HEK293 (cell line): Measurements from ENCODE around the gene GPM6B.

Experiments used
- CTCF ChIA-PET: fragments of 350-600 bp; formaldehyde crosslinking; extraction: SDS; loops from one replicate; lab custom pipeline; 2021; ENCODE audit warnings: antibody characterized with exemption; lab: Yijun Ruan, JAX
- POLR2A ChIA-PET: fragments of 300-600 bp; formaldehyde crosslinking; extraction: SDS; loops from one replicate; lab custom pipeline; 2020; ENCODE audit warnings: antibody characterized with exemption, inconsistent platforms; lab: Yijun Ruan, JAX
- H3K27ac ChIP-seq: fragments of 200-500 bp; sonication (Bioruptor generic); 2 replicates; pipeline ENCODE4 v1.5.1; 2014; ENCODE audit warnings: low read depth, low read length, control low read depth, inconsistent platforms; ENCODE audit errors: extremely low read depth
- H3K36me3 ChIP-seq, 2 experiments: fragments of 200-500 bp in 1 of 2; sonication (Bioruptor generic) in 1 of 2; 1 replicate in 1 of 2; 2 replicates in 1 of 2; pipeline ENCODE4 v1.5.1; 2014 to 2017; ENCODE audit warnings: inconsistent platforms in 2 of 2, low read length in 2 of 2; ENCODE audit not compliant: control insufficient read depth in 2 of 2, insufficient read depth in 1 of 2
- H3K4me1 ChIP-seq: fragments of 200-500 bp; sonication (Bioruptor generic); 2 replicates; pipeline ENCODE4 v1.5.1; 2014; ENCODE audit warnings: mild to moderate bottlenecking, low read length, inconsistent platforms; ENCODE audit not compliant: control insufficient read depth, insufficient read depth
- H3K4me3 ChIP-seq: 2 replicates; pipeline ENCODE4 v1.5.1; 2011; ENCODE audit warnings: low read depth, mild to moderate bottlenecking, control low read depth, low read length, moderate library complexity
- H3K9me3 ChIP-seq: fragments of 200-500 bp; sonication (Bioruptor generic); 2 replicates; pipeline ENCODE4 v1.5.1; 2014; ENCODE audit warnings: low read depth, low read length, inconsistent platforms; ENCODE audit not compliant: control insufficient read depth, insufficient read depth
- BCL11B ChIP-seq: fragments of 450-650 bp; formaldehyde crosslinking; IDR thresholded peaks from 2 replicates; pipeline ENCODE4 v1.5.1; 2016; ENCODE audit warnings: low read depth, missing biosample characterization, missing genetic modification characterization
- GFI1B ChIP-seq: fragments of 450-650 bp; formaldehyde crosslinking; IDR thresholded peaks from 2 replicates; pipeline ENCODE4 v1.5.1; 2016; ENCODE audit warnings: missing biosample characterization, missing genetic modification characterization
- HOXC10 ChIP-seq: sonication (generic); formaldehyde crosslinking; IDR thresholded peaks from 2 replicates; pipeline ENCODE4 v1.8.1; 2023; ENCODE audit warnings: mild to moderate bottlenecking, missing genetic modification reagents
- KLF10 ChIP-seq: fragments of 450-650 bp; IDR thresholded peaks from 2 replicates; pipeline ENCODE4 v1.5.1; 2018; ENCODE audit warnings: missing biosample characterization, mild to moderate bottlenecking, missing genetic modification characterization
- KLF9 ChIP-seq: fragments of 450-650 bp; formaldehyde crosslinking; IDR thresholded peaks from 2 replicates; pipeline ENCODE4 v1.5.1; 2016; ENCODE audit warnings: missing biosample characterization, missing genetic modification characterization, low read depth
- MZF1 ChIP-seq: fragments of 450-650 bp; formaldehyde crosslinking; IDR thresholded peaks from 2 replicates; pipeline ENCODE4 v1.5.1; 2017; ENCODE audit warnings: missing biosample characterization, missing genetic modification characterization, borderline replicate concordance
- OSR2 ChIP-seq: fragments of 450-650 bp; formaldehyde crosslinking; IDR thresholded peaks from 2 replicates; pipeline ENCODE4 v1.5.1; 2016; ENCODE audit warnings: missing biosample characterization, missing genetic modification characterization
- PRDM1 ChIP-seq: fragments of 450-650 bp; formaldehyde crosslinking; IDR thresholded peaks from 2 replicates; pipeline ENCODE4; 2016; ENCODE audit warnings: missing biosample characterization, missing genetic modification characterization
- PRDM4 ChIP-seq: fragments of 450-650 bp; formaldehyde crosslinking; IDR thresholded peaks from 2 replicates; pipeline ENCODE4 v1.5.1; 2017; ENCODE audit warnings: missing biosample characterization, missing genetic modification characterization
- RBAK ChIP-seq: fragments of 450-650 bp; formaldehyde crosslinking; IDR thresholded peaks from 2 replicates; pipeline ENCODE4 v1.5.1; 2016; ENCODE audit warnings: missing biosample characterization, missing genetic modification characterization
- REST ChIP-seq: fragments of 450-650 bp; formaldehyde crosslinking; IDR thresholded peaks from 2 replicates; pipeline ENCODE4 v1.5.1; 2016; ENCODE audit warnings: missing biosample characterization, missing genetic modification characterization
- TRIM28 ChIP-seq: IDR thresholded peaks from 2 replicates; pipeline ENCODE4 v1.6.1; 2011; ENCODE audit warnings: low read length, control low read depth, borderline replicate concordance
- ZBTB26 ChIP-seq: fragments of 450-650 bp; formaldehyde crosslinking; optimal IDR thresholded peaks from 2 replicates; pipeline ENCODE3; 2016; ENCODE audit warnings: missing biosample characterization, mild to moderate bottlenecking, missing genetic modification characterization
- ZBTB8A ChIP-seq: fragments of 450-650 bp; formaldehyde crosslinking; IDR thresholded peaks from 2 replicates; pipeline ENCODE4 v1.5.1; 2016; ENCODE audit warnings: missing biosample characterization, missing genetic modification characterization
- ZNF121 ChIP-seq: fragments of 450-650 bp; formaldehyde crosslinking; IDR thresholded peaks from 2 replicates; pipeline ENCODE4 v1.5.1; 2016; ENCODE audit warnings: missing biosample characterization, missing genetic modification characterization
- ZNF16 ChIP-seq: fragments of 450-650 bp; formaldehyde crosslinking; IDR thresholded peaks from 2 replicates; pipeline ENCODE4 v1.5.1; 2016; ENCODE audit warnings: low read depth, missing biosample characterization, missing genetic modification characterization
- ZNF184 ChIP-seq: fragments of 450-650 bp; IDR thresholded peaks from 2 replicates; pipeline ENCODE4 v1.5.1; 2018; ENCODE audit warnings: missing biosample characterization, mild to moderate bottlenecking, missing genetic modification characterization
- ZNF221 ChIP-seq: fragments of 450-650 bp; formaldehyde crosslinking; IDR thresholded peaks from 2 replicates; pipeline ENCODE4 v1.5.1; 2017; ENCODE audit warnings: missing biosample characterization, missing genetic modification characterization, borderline replicate concordance
- ZNF239 ChIP-seq: fragments of 450-650 bp; formaldehyde crosslinking; IDR thresholded peaks from 2 replicates; pipeline ENCODE4 v1.5.1; 2016; ENCODE audit warnings: missing biosample characterization, missing genetic modification characterization
- ZNF280C ChIP-seq: fragments of 450-650 bp; formaldehyde crosslinking; IDR thresholded peaks from 2 replicates; pipeline ENCODE4 v1.5.1; 2016; ENCODE audit warnings: missing biosample characterization, missing genetic modification characterization
- ZNF302 ChIP-seq: fragments of 450-650 bp; formaldehyde crosslinking; IDR thresholded peaks from 2 replicates; pipeline ENCODE4 v1.5.1; 2016; ENCODE audit warnings: missing biosample characterization, missing genetic modification characterization, low read depth
- ZNF488 ChIP-seq: fragments of 450-650 bp; formaldehyde crosslinking; IDR thresholded peaks from 2 replicates; pipeline ENCODE4 v1.5.1; 2016; ENCODE audit warnings: missing biosample characterization, missing genetic modification characterization
- ZNF521 ChIP-seq: fragments of 450-650 bp; formaldehyde crosslinking; IDR thresholded peaks from 2 replicates; pipeline ENCODE4 v1.5.1; 2017; ENCODE audit warnings: missing biosample characterization, mild to moderate bottlenecking, missing genetic modification characterization
- ZNF580 ChIP-seq: fragments of 450-650 bp; formaldehyde crosslinking; IDR thresholded peaks from 2 replicates; pipeline ENCODE4 v1.5.1; 2016; ENCODE audit warnings: missing biosample characterization, missing genetic modification characterization
- ZNF658 ChIP-seq: fragments of 450-650 bp; formaldehyde crosslinking; IDR thresholded peaks from 2 replicates; pipeline ENCODE4; 2016; ENCODE audit warnings: missing biosample characterization, missing genetic modification characterization
- ZNF830 ChIP-seq: fragments of 450-650 bp; IDR thresholded peaks from 2 replicates; pipeline ENCODE4 v1.5.0; 2018; ENCODE audit warnings: missing biosample characterization, missing genetic modification characterization, low read depth, mild to moderate bottlenecking, moderate library complexity

The GPM6B gene

GRCh38 chrX:13794417-13794816, 22.5 kb downstream of the GPM6B start:
- TF ChIP-seq ZBTB8A (tag by site-specific recombination): no peak
- TF ChIP-seq ZNF121 (tag by site-specific recombination): no peak
- TF ChIP-seq ZBTB26 (tag by site-specific recombination): no peak
- TF ChIP-seq HOXC10 (CRISPR knock-in tag): no peak
- no peak for TF ChIP-seq ZNF580 (tag by site-specific recombination)
- no peak for TF ChIP-seq KLF10
- no peak for TF ChIP-seq RBAK (tag by site-specific recombination)
- no peak for TF ChIP-seq ZNF830 (tag by site-specific recombination)
- no peak for TF ChIP-seq ZNF221 (tag by site-specific recombination)
- ChIA-PET CTCF (no interaction called here), POLR2A (interaction anchor here (0.6 kb wide), 1 partner anchor 111 kb away, joined by 3 read pairs; no protein-coding TSS in a partner anchor)
- Histone ChIP-seq H3K9me3 (no peaks in the 10 kb centered on the region), H3K4me3 (no peak overlapping the region), H3K4me1 (no peaks in the 10 kb centered on the region), H3K36me3 (no peaks in the 10 kb centered on the region), H3K27ac (no peak overlapping the region)

- Histone ChIP-seq H3K9me3 (no peaks in the 10 kb centered on the region), H3K4me3 (no peak overlapping the region), H3K27ac (no peak overlapping the region), H3K4me1 (no peaks in the 10 kb centered on the region), H3K36me3 (no peaks in the 10 kb centered on the region)
- POLR2A ChIA-PET: interaction anchor here (0.6 kb wide), 1 partner anchor 111 kb away, joined by 3 read pairs; no protein-coding TSS in a partner anchor
- CTCF ChIA-PET: interaction anchor here (0.6 to 2.1 kb wide), 2 partner anchors 12 to 51 kb away, joined by 3 to 8 read pairs; no protein-coding TSS in a partner anchor
- TF ChIP-seq ZNF521 (tag by site-specific recombination) (no peak), ZNF121 (tag by site-specific recombination) (no peak), MZF1 (tag by site-specific recombination) (no peak), ZNF280C (no peak), ZNF184 (no peak), BCL11B (no peak), OSR2 (tag by site-specific recombination) (no peak), TRIM28 (no peak), ZNF658 (tag by site-specific recombination) (no peak), ZNF302 (no peak), KLF9 (tag by site-specific recombination) (no peak), PRDM1 (tag by site-specific recombination) (no peak), ZNF488 (tag by site-specific recombination) (no peak), GFI1B (tag by site-specific recombination) (no peak), ZNF239 (no peak), ZNF16 (tag by site-specific recombination) (no peak), REST (no peak), PRDM4 (tag by site-specific recombination) (no peak)
Observed at GRCh38 chrX:13793897-13794296, 23.0 kb downstream of the GPM6B start.
